HG03439 (cell line): ENCODE data around the gene PAEP.

ENCODE experiments used
- ATAC-seq: cut with Tn5 transposase; IDR thresholded peaks from one replicate; pipeline ENCODE4 v1.9.1; 2021; ENCODE audit warnings: mild to moderate bottlenecking, moderate library complexity; ENCODE audit not compliant: unreplicated experiment

Gene PAEP

GRCh38 chr9:135574943-135575342, 13.4 kb downstream of the PAEP start:
- ATAC-seq = no peak

GRCh38 chr9:135575995-135576631, 14.6 kb downstream of the PAEP start:
- ATAC-seq = no peak

GRCh38 chr9:135577256-135577655, 15.7 kb downstream of the PAEP start:
- ATAC-seq = no peak

GRCh38 chr9:135579356-135579755, 17.8 kb downstream of the PAEP start:
- no peak for ATAC-seq

GRCh38 chr9:135579889-135580660, 18.5 kb downstream of the PAEP start:
- no peak for ATAC-seq

GRCh38 chr9:135580664-135581380, 19.3 kb downstream of the PAEP start:
- ATAC-seq = no peak

- no peak for ATAC-seq
Observed at GRCh38 chr9:135581636-135582426, 20.3 kb downstream of the PAEP start.

- no peak for ATAC-seq
Observed at GRCh38 chr9:135582541-135582940, 21.0 kb downstream of the PAEP start.

- ATAC-seq = no peak
Observed at GRCh38 chr9:135582966-135583687, 21.6 kb downstream of the PAEP start.

- ATAC-seq = no peak
Observed at GRCh38 chr9:135583688-135584011, 22.1 kb downstream of the PAEP start.

- no peak for ATAC-seq
Observed at GRCh38 chr9:135584371-135584770, 22.8 kb downstream of the PAEP start.

GRCh38 chr9:135584934-135585333, 23.4 kb downstream of the PAEP start:
- no peak for ATAC-seq

GRCh38 chr9:135586601-135587109, 25.1 kb downstream of the PAEP start:
- no peak for ATAC-seq

GRCh38 chr9:135587658-135588057, 26.1 kb downstream of the PAEP start:
- ATAC-seq = no peak

GRCh38 chr9:135588371-135588770, 26.8 kb downstream of the PAEP start:
- ATAC-seq = no peak

GRCh38 chr9:135588886-135589595, 27.5 kb downstream of the PAEP start:
- ATAC-seq = no peak

GRCh38 chr9:135589596-135590485, 28.3 kb downstream of the PAEP start:
- no peak for ATAC-seq

GRCh38 chr9:135590486-135591079, 29.0 kb downstream of the PAEP start:
- no peak for ATAC-seq
